HG03060 (cell line): ENCODE measurements around the gene USP17L28.
"Not testable (repeated sequence)": the region's sequence is repeated elsewhere in the genome, so short reads cannot be mapped to it uniquely, and the experiment has no call there.

Source experiments
- ATAC-seq: cut with Tn5 transposase; IDR thresholded peaks from one replicate; pipeline ENCODE4 v1.9.1; 2021; ENCODE audit warnings: low read depth, moderate number of reproducible peaks; ENCODE audit not compliant: unreplicated experiment

Gene USP17L28, protein sequence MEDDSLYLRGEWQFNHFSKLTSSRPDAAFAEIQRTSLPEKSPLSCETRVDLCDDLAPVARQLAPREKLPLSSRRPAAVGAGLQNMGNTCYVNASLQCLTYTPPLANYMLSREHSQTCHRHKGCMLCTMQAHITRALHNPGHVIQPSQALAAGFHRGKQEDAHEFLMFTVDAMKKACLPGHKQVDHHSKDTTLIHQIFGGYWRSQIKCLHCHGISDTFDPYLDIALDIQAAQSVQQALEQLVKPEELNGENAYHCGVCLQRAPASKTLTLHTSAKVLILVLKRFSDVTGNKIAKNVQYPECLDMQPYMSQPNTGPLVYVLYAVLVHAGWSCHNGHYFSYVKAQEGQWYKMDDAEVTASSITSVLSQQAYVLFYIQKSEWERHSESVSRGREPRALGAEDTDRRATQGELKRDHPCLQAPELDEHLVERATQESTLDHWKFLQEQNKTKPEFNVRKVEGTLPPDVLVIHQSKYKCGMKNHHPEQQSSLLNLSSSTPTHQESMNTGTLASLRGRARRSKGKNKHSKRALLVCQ

DNA sequence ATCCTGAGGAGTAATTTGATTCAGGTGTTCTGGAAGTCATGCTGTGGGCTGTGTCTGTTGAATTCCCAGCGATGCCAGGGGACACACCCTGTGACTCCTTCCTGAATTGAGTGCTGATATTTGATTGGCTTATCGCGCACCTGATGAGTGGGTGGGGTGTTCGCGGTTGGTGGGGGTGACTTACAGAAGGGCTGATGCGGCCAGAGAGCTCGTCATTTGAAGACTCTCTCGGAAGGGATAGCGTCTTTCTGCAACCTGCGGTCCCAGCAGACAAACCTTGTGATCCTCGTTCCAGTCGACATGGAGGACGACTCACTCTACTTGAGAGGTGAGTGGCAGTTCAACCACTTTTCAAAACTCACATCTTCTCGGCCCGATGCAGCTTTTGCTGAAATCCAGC lies at the start of gene USP17L28:
Gene USP17L28, plus strand, starts transcription at position 301 of the 400 bp plus-strand sequence. Its CDS starts 0 bp downstream, at position 301.
- ATAC-seq: not testable (repeated sequence)

- ATAC-seq: not testable (repeated sequence)
These were observed 24.5 kb upstream of the USP17L28 start for GRCh38 chr4:9324191-9324590.

DNA sequence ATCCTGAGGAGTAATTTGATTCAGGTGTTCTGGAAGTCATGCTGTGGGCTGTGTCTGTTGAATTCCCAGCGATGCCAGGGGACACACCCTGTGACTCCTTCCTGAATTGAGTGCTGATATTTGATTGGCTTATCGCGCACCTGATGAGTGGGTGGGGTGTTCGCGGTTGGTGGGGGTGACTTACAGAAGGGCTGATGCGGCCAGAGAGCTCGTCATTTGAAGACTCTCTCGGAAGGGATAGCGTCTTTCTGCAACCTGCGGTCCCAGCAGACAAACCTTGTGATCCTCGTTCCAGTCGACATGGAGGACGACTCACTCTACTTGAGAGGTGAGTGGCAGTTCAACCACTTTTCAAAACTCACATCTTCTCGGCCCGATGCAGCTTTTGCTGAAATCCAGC lies 23.8 kb upstream of the USP17L28 start, which contains the start of gene USP17L24:
Gene USP17L24, plus strand, starts transcription at position 301 of the 400 bp plus-strand sequence. Its CDS starts 0 bp downstream, at position 301.
- not testable (repeated sequence) for ATAC-seq

- ATAC-seq: not testable (repeated sequence)
These were observed 19.1 kb upstream of the USP17L28 start, which contains the start of gene USP17L25 for GRCh38 chr4:9329611-9330010. USP17L25 (plus strand) TSS chr4:9329911; CDS start chr4:9329911, 0 bp downstream.

DNA sequence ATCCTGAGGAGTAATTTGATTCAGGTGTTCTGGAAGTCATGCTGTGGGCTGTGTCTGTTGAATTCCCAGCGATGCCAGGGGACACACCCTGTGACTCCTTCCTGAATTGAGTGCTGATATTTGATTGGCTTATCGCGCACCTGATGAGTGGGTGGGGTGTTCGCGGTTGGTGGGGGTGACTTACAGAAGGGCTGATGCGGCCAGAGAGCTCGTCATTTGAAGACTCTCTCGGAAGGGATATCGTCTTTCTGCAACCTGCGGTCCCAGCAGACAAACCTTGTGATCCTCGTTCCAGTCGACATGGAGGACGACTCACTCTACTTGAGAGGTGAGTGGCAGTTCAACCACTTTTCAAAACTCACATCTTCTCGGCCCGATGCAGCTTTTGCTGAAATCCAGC lies 14.3 kb upstream of the USP17L28 start, which contains the start of gene USP17L26:
Gene USP17L26, plus strand, starts transcription at position 301 of the 400 bp plus-strand sequence. Its CDS starts 0 bp downstream, at position 301.
- not testable (repeated sequence) for ATAC-seq

DNA sequence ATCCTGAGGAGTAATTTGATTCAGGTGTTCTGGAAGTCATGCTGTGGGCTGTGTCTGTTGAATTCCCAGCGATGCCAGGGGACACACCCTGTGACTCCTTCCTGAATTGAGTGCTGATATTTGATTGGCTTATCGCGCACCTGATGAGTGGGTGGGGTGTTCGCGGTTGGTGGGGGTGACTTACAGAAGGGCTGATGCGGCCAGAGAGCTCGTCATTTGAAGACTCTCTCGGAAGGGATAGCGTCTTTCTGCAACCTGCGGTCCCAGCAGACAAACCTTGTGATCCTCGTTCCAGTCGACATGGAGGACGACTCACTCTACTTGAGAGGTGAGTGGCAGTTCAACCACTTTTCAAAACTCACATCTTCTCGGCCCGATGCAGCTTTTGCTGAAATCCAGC lies 9.6 kb upstream of the USP17L28 start, which contains the start of gene USP17L5:
Gene USP17L5, plus strand, starts transcription at position 301 of the 400 bp plus-strand sequence. Its CDS starts 0 bp downstream, at position 301.
- ATAC-seq: not testable (repeated sequence)

DNA sequence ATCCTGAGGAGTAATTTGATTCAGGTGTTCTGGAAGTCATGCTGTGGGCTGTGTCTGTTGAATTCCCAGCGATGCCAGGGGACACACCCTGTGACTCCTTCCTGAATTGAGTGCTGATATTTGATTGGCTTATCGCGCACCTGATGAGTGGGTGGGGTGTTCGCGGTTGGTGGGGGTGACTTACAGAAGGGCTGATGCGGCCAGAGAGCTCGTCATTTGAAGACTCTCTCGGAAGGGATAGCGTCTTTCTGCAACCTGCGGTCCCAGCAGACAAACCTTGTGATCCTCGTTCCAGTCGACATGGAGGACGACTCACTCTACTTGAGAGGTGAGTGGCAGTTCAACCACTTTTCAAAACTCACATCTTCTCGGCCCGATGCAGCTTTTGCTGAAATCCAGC lies 4.8 kb upstream of the USP17L28 start, which contains the start of gene USP17L27:
Gene USP17L27, plus strand, starts transcription at position 301 of the 400 bp plus-strand sequence. Its CDS starts 0 bp downstream, at position 301.
- ATAC-seq: not testable (repeated sequence)

GRCh38 chr4:9350866-9351265 lies 2.2 kb downstream of the USP17L28 start:
- ATAC-seq: not testable (repeated sequence)

- not testable (repeated sequence) for ATAC-seq
These were observed 4.6 kb downstream of the USP17L28 start, which contains the start of gene USP17L29 for GRCh38 chr4:9353338-9353737. USP17L29 (plus strand) TSS chr4:9353638; CDS start chr4:9353638, 0 bp downstream.

GRCh38 chr4:9362829-9363228 lies 14.1 kb downstream of the USP17L28 start, which contains the start of gene USP17L30:
USP17L30 (plus strand) TSS chr4:9363129; CDS start chr4:9363129, 0 bp downstream.
- ATAC-seq: not testable (repeated sequence)

DNA sequence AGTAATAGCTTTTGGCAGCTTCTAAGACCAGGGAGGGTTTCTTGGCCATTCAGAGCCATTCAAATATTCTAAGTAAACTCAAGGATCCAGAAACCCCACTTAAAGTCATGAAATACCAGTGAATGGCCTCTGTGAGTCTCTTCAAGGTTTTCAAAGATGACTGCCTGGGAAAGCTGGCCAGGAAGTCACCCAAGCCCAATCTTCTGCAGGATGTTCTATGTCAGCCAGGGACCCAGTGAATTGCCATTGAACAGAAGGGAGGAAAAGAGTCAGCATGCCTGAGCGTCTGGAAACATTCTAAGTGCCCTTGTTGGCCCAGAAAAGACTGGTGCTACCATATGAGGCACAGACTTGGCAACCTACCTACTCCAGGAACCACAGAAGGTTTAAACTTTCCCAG lies 31.2 kb downstream of the USP17L28 start:
- ATAC-seq: not testable (repeated sequence)

- not testable (repeated sequence) for ATAC-seq
These were observed 32.4 kb downstream of the USP17L28 start for GRCh38 chr4:9381012-9381534.

DNA sequence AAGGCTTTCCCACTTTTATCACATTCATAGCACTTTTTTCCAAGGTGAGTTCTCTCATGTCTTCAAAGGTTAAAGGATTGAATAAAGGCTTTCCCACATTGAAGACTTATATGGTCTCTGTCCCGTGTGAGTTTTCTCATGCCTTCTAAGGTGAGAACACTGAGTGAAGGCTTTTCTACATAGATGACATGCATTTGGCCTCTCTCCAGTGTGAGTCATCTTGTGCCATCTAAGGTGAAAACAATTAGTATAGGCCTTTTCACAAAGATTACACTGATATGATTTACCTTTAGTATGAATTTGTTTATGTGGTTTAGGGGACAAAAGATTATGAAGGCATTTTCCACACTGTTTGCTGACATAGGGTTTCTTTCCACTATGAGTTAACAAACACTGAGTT lies 35.4 kb downstream of the USP17L28 start:
- no peak for ATAC-seq

- ATAC-seq: not testable (repeated sequence)
These were observed 40.3 kb downstream of the USP17L28 start for GRCh38 chr4:9389001-9389400.
